ENCODE results near the gene TASOR.

Gene TASOR

GRCh38 chr3:56691165-56692000 lies 8.3 kb upstream of the TASOR start:
- TF ChIP-seq, protein P1, sequence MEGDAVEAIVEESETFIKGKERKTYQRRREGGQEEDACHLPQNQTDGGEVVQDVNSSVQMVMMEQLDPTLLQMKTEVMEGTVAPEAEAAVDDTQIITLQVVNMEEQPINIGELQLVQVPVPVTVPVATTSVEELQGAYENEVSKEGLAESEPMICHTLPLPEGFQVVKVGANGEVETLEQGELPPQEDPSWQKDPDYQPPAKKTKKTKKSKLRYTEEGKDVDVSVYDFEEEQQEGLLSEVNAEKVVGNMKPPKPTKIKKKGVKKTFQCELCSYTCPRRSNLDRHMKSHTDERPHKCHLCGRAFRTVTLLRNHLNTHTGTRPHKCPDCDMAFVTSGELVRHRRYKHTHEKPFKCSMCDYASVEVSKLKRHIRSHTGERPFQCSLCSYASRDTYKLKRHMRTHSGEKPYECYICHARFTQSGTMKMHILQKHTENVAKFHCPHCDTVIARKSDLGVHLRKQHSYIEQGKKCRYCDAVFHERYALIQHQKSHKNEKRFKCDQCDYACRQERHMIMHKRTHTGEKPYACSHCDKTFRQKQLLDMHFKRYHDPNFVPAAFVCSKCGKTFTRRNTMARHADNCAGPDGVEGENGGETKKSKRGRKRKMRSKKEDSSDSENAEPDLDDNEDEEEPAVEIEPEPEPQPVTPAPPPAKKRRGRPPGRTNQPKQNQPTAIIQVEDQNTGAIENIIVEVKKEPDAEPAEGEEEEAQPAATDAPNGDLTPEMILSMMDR (IDR thresholded peaks at IDR 0.05; ENCODE audit: insufficient read depth, low read depth, low read length, missing control alignments) = no peak
- H3K4me3 ChIP-seq (ENCODE audit: low read length) = no peak overlapping the region
- peak; percentile 91 for DNase-seq (ENCODE audit: low read depth)

GRCh38 chr3:56689303-56689702 lies 6.2 kb upstream of the TASOR start:
- TF ChIP-seq, protein P1 (IDR thresholded peaks at IDR 0.05; ENCODE audit: insufficient read depth, low read depth, low read length, missing control alignments) = no peak
- H3K4me3 ChIP-seq (ENCODE audit: low read length) = no peak overlapping the region
- no peak for DNase-seq (ENCODE audit: low read depth)

GRCh38 chr3:56688191-56688590 lies 5.1 kb upstream of the TASOR start:
- no peak for DNase-seq (ENCODE audit: low read depth)
- TF ChIP-seq, protein P1 (IDR thresholded peaks at IDR 0.05; ENCODE audit: insufficient read depth, low read depth, low read length, missing control alignments) = no peak
- no peak overlapping the region for H3K4me3 ChIP-seq (ENCODE audit: low read length)

GRCh38 chr3:56684029-56684428 lies 964 bp upstream of the TASOR start:
- no peak for DNase-seq (ENCODE audit: low read depth)
- H3K4me3 ChIP-seq (ENCODE audit: low read length) = no peak overlapping the region
- TF ChIP-seq, protein P1 (IDR thresholded peaks at IDR 0.05; ENCODE audit: insufficient read depth, low read depth, low read length, missing control alignments) = no peak

DNA sequence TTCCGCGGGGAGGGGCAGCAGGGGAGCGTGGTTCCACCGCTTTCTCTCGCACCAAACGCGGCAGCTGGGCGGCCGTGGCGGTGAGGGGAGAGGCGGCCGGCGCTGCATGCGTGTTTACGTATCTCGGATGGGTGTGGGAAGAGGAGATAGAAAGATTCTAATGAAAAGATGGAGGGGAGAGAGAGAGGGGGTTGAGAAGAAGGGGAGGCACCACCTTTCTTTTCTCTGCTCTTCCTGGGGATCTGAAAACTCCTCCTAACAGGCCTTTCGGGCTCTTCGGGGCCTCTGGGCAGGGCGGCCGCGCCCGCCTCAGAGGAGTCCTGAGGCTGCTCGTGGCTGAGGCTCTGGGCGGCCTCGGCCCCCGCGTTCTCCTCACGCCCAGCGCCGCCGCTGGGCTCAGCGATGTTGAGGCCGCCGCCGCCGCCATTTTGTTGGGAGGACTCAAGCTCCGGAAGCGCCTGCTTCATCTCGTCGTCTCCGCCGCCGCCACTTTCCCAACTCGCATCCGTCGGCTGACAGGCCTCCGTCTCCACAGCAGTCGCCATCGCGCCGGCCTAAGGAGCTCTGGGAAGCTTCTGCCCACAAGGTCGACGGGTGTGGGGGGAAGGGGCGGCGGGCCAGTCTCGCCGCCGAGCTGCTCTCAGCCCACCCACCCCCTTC lies 473 bp downstream of the TASOR start:
- TF ChIP-seq, protein P1 (IDR thresholded peaks at IDR 0.05; ENCODE audit: insufficient read depth, low read depth, low read length, missing control alignments) = peak; percentile 14
- peak overlapping the region; percentile 80 for H3K4me3 ChIP-seq (ENCODE audit: low read length)
- DNase-seq (ENCODE audit: low read depth) = peak; percentile 74

DNA sequence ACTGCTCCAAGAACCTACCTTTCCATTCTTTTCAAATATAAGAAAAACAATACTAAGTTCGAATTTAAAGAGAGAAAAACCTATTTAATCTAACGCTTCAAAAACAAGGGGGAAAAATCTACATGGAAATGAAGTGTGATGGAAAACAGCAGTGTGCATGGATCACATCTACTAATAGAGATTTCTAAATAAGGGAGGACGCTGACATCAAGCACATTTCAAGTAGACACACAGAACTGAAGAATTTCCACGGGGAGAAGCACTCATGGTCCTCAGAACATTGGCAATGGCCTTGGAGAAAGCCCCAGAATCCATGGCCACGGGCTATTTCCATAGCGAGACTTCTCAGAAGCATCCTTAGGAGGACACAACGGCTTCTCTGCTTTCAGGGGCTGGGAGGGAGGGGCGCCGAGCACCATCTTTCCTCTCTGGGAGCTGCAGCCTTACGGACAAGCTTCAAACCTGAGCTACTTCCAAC lies 1.0 kb downstream of the TASOR start:
- DNase-seq (ENCODE audit: low read depth) = no peak
- H3K4me3 ChIP-seq (ENCODE audit: low read length) = peak overlapping the region; percentile 80
- TF ChIP-seq, protein P1 (IDR thresholded peaks at IDR 0.05; ENCODE audit: insufficient read depth, low read depth, low read length, missing control alignments) = no peak

Data from epithelial cell of esophagus (primary cell).